Prostate gland (tissue), 2 donors: Measurements from ENCODE around the gene PANX1.

Experiments used
- POLR2AphosphoS5 ChIP-seq: sonication (generic); formaldehyde crosslinking; IDR thresholded peaks from one replicate; pipeline ENCODE4 v1.6.1; 2017; ENCODE audit warnings: antibody characterized with exemption
- TF ChIP-seq, protein P1 (sequence below), 4 experiments: fragments of 200-600 bp in 2 of 4; fragments of 450-650 bp in 2 of 4; sonication (generic) in 2 of 4; IDR thresholded peaks; 1 replicate in 3 of 4; 2 replicates in 1 of 4; pipeline ENCODE4 v1.5.1; 2016 to 2019; ENCODE audit warnings: antibody characterized with exemption in 4 of 4, mild to moderate bottlenecking in 2 of 4, moderate library complexity in 2 of 4

DNA sequence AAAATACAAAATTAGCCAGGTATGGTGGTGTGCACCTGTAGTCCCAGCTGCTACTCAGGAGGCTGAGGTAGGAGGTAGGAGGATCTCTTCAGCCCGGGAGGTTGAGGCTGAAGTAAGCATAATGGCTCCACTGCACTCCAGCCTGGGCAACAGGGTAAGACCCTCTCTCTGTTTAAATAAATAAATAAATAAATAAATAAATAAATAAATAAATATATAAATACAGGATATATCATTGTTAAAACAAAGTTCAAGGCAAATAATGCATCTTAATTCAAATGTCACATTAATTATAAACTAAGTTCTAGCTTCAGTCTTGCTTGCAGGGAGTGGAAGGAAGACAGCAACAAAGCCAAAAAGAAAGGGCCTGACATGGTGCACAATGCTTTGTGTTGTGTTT, 44.5 kb upstream of the PANX1 start:
- TF ChIP-seq, protein P1, sequence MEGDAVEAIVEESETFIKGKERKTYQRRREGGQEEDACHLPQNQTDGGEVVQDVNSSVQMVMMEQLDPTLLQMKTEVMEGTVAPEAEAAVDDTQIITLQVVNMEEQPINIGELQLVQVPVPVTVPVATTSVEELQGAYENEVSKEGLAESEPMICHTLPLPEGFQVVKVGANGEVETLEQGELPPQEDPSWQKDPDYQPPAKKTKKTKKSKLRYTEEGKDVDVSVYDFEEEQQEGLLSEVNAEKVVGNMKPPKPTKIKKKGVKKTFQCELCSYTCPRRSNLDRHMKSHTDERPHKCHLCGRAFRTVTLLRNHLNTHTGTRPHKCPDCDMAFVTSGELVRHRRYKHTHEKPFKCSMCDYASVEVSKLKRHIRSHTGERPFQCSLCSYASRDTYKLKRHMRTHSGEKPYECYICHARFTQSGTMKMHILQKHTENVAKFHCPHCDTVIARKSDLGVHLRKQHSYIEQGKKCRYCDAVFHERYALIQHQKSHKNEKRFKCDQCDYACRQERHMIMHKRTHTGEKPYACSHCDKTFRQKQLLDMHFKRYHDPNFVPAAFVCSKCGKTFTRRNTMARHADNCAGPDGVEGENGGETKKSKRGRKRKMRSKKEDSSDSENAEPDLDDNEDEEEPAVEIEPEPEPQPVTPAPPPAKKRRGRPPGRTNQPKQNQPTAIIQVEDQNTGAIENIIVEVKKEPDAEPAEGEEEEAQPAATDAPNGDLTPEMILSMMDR (IDR thresholded peaks at IDR 0.05), result no peak
- no peak for TF ChIP-seq POLR2AphosphoS5
